HEK293 (cell line): Measurements from ENCODE around the gene PCMT1.

Experiments
- IKZF3 ChIP-seq: fragments of 450-650 bp; IDR thresholded peaks from 2 replicates; pipeline ENCODE4 v1.5.0; 2018; ENCODE audit warnings: missing biosample characterization, mild to moderate bottlenecking, missing genetic modification characterization, moderate library complexity
- MZF1 ChIP-seq: fragments of 450-650 bp; formaldehyde crosslinking; IDR thresholded peaks from 2 replicates; pipeline ENCODE4 v1.5.1; 2017; ENCODE audit warnings: missing biosample characterization, missing genetic modification characterization, borderline replicate concordance
- SALL2 ChIP-seq: fragments of 450-650 bp; formaldehyde crosslinking; IDR thresholded peaks from 2 replicates; pipeline ENCODE4 v1.5.0; 2017; ENCODE audit warnings: missing biosample characterization, mild to moderate bottlenecking, missing genetic modification characterization, borderline replicate concordance
- SP7 ChIP-seq: fragments of 450-650 bp; formaldehyde crosslinking; IDR thresholded peaks from 2 replicates; pipeline ENCODE4 v1.5.1; 2016; ENCODE audit warnings: missing biosample characterization, missing genetic modification characterization
- WT1 ChIP-seq: fragments of 450-650 bp; formaldehyde crosslinking; IDR thresholded peaks from 2 replicates; pipeline ENCODE4 v1.5.1; 2016; ENCODE audit warnings: missing biosample characterization, missing genetic modification characterization
- YY2 ChIP-seq: fragments of 450-650 bp; formaldehyde crosslinking; IDR thresholded peaks from 2 replicates; pipeline ENCODE4 v1.5.1; 2016; ENCODE audit warnings: missing biosample characterization, missing genetic modification characterization
- ZBTB17 ChIP-seq: fragments of 450-650 bp; formaldehyde crosslinking; IDR thresholded peaks from 2 replicates; pipeline ENCODE4 v1.5.1; 2016; ENCODE audit warnings: missing biosample characterization, missing genetic modification characterization
- ZEB2 ChIP-seq: fragments of 450-650 bp; formaldehyde crosslinking; IDR thresholded peaks from 2 replicates; pipeline ENCODE4 v1.5.1; 2016; ENCODE audit warnings: missing biosample characterization, missing genetic modification characterization
- ZNF138 ChIP-seq: fragments of 450-650 bp; formaldehyde crosslinking; IDR thresholded peaks from 2 replicates; pipeline ENCODE4 v1.5.1; 2016; ENCODE audit warnings: missing biosample characterization, missing genetic modification characterization, borderline replicate concordance
- ZNF146 ChIP-seq: fragments of 450-650 bp; formaldehyde crosslinking; IDR thresholded peaks from 2 replicates; pipeline ENCODE4 v1.5.1; 2016; ENCODE audit warnings: missing biosample characterization, missing genetic modification characterization
- ZNF155 ChIP-seq: fragments of 450-650 bp; formaldehyde crosslinking; IDR thresholded peaks from 2 replicates; pipeline ENCODE4 v1.5.1; 2016; ENCODE audit warnings: missing biosample characterization, missing genetic modification characterization
- ZNF184 ChIP-seq: fragments of 450-650 bp; IDR thresholded peaks from 2 replicates; pipeline ENCODE4 v1.5.1; 2018; ENCODE audit warnings: missing biosample characterization, mild to moderate bottlenecking, missing genetic modification characterization
- ZNF2 ChIP-seq: fragments of 450-650 bp; formaldehyde crosslinking; IDR thresholded peaks from 2 replicates; pipeline ENCODE4 v1.5.1; 2016; ENCODE audit warnings: missing biosample characterization, missing genetic modification characterization
- ZNF223 ChIP-seq: fragments of 450-650 bp; formaldehyde crosslinking; IDR thresholded peaks from 2 replicates; pipeline ENCODE4 v1.5.1; 2016; ENCODE audit warnings: missing biosample characterization, missing genetic modification characterization
- ZNF324 ChIP-seq: fragments of 450-650 bp; formaldehyde crosslinking; IDR thresholded peaks from 2 replicates; pipeline ENCODE4 v1.5.1; 2016; ENCODE audit warnings: missing biosample characterization, missing genetic modification characterization
- ZNF341 ChIP-seq: fragments of 450-650 bp; formaldehyde crosslinking; IDR thresholded peaks from 2 replicates; pipeline ENCODE4; 2016; ENCODE audit warnings: low read depth, missing biosample characterization, missing genetic modification characterization
- ZNF416 ChIP-seq: fragments of 450-650 bp; formaldehyde crosslinking; IDR thresholded peaks from 2 replicates; pipeline ENCODE4 v1.5.1; 2016; ENCODE audit warnings: missing biosample characterization, missing genetic modification characterization
- ZNF433 ChIP-seq: fragments of 450-650 bp; formaldehyde crosslinking; IDR thresholded peaks from 2 replicates; pipeline ENCODE4 v1.5.1; 2016; ENCODE audit warnings: missing biosample characterization, missing genetic modification characterization, low read depth
- ZNF544 ChIP-seq: fragments of 450-650 bp; formaldehyde crosslinking; IDR thresholded peaks from 2 replicates; pipeline ENCODE4 v1.5.0; 2017; ENCODE audit warnings: missing biosample characterization, missing genetic modification characterization
- ZNF548 ChIP-seq: fragments of 450-650 bp; formaldehyde crosslinking; IDR thresholded peaks from 2 replicates; pipeline ENCODE4 v1.5.1; 2016; ENCODE audit warnings: missing biosample characterization, missing genetic modification characterization
- ZNF610 ChIP-seq: fragments of 450-650 bp; formaldehyde crosslinking; IDR thresholded peaks from 2 replicates; pipeline ENCODE4 v1.5.1; 2016; ENCODE audit warnings: missing biosample characterization, missing genetic modification characterization, borderline replicate concordance
- ZNF624 ChIP-seq: fragments of 450-650 bp; formaldehyde crosslinking; IDR thresholded peaks from 2 replicates; pipeline ENCODE4 v1.5.1; 2017; ENCODE audit warnings: missing biosample characterization, missing genetic modification characterization
- ZNF660 ChIP-seq: fragments of 450-650 bp; IDR thresholded peaks from 2 replicates; pipeline ENCODE4 v1.5.1; 2018; ENCODE audit warnings: missing biosample characterization, mild to moderate bottlenecking, missing genetic modification characterization
- TF ChIP-seq, protein P1 (sequence below): fragments of 450-650 bp; formaldehyde crosslinking; IDR thresholded peaks from 2 replicates; pipeline ENCODE4 v1.5.1; 2016; ENCODE audit warnings: missing biosample characterization, missing genetic modification characterization, low read depth
- TF ChIP-seq, protein P2 (sequence below): fragments of 450-650 bp; formaldehyde crosslinking; IDR thresholded peaks from 2 replicates; pipeline ENCODE4 v1.5.1; 2017; ENCODE audit warnings: missing biosample characterization, missing genetic modification characterization
- TF ChIP-seq, protein P3 (sequence below): fragments of 450-650 bp; formaldehyde crosslinking; IDR thresholded peaks from 2 replicates; pipeline ENCODE4 v1.5.1; 2017; ENCODE audit warnings: missing biosample characterization, missing genetic modification characterization
- TF ChIP-seq, protein P4 (sequence below): fragments of 450-650 bp; formaldehyde crosslinking; optimal IDR thresholded peaks from 2 replicates; pipeline ENCODE3; 2016; ENCODE audit warnings: missing biosample characterization, mild to moderate bottlenecking, missing genetic modification characterization
- TF ChIP-seq, protein P5 (sequence below): fragments of 450-650 bp; formaldehyde crosslinking; IDR thresholded peaks from 2 replicates; pipeline ENCODE4 v1.5.1; 2017; ENCODE audit warnings: missing biosample characterization, missing genetic modification characterization
- TF ChIP-seq, protein P6 (sequence below): fragments of 450-650 bp; formaldehyde crosslinking; IDR thresholded peaks from 2 replicates; pipeline ENCODE4 v1.5.1; 2016; ENCODE audit warnings: missing biosample characterization, missing genetic modification characterization, low read depth

PCMT1 gene

DNA sequence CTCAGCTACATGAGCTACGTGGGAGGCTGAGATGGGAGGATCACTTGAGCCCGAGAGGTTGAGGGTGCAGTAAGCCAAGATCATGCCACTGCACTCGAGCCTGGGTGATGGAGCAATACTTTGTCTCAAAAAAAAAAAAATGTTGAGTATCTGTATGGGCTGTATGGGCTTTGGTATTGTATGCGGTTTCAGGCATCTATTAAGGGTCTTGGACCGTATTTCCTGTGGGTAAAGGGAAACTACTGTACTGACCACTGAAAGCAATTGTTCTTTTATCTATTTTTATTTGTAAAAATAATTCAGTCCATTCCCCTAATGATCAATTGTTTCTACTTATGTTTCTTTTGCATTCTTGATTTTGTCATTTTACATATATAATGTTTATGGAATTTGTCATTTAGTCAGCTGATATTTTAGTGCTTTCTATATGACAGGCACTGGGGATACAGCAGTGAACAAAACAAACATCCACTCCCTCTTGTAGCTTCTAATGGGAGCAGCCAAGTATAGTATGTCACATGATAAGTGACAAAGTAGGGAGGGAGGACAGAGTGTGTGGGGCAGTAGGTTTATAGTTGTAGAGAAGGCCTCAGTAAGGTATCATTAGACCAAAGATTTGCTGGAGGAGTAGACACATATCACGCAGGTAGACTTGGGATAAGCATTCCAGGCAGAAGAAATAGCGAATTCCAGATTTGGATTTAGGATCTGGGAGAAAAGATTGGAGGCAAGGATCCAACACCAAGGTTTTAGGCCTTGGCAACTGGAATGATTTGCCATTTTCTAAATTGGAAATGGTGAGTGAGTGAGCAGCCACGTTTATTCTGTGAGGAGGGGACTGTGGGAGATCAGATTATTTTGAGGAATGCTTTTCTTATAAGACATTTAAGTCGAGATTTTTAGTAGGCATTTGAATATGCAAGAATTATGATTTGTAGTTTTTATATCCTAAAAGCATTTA, 6.0 kb downstream of the PCMT1 start (continued):
- TF ChIP-seq, protein P1, sequence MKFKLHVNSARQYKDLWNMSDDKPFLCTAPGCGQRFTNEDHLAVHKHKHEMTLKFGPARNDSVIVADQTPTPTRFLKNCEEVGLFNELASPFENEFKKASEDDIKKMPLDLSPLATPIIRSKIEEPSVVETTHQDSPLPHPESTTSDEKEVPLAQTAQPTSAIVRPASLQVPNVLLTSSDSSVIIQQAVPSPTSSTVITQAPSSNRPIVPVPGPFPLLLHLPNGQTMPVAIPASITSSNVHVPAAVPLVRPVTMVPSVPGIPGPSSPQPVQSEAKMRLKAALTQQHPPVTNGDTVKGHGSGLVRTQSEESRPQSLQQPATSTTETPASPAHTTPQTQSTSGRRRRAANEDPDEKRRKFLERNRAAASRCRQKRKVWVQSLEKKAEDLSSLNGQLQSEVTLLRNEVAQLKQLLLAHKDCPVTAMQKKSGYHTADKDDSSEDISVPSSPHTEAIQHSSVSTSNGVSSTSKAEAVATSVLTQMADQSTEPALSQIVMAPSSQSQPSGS (tag by site-specific recombination): no peak
- TF ChIP-seq ZNF544 (tag by site-specific recombination): no peak
- TF ChIP-seq ZNF155: no peak
- TF ChIP-seq ZNF433 (tag by site-specific recombination): no peak
- peak; percentile 68 for TF ChIP-seq ZNF341 (tag by site-specific recombination)
- TF ChIP-seq, protein P2, sequence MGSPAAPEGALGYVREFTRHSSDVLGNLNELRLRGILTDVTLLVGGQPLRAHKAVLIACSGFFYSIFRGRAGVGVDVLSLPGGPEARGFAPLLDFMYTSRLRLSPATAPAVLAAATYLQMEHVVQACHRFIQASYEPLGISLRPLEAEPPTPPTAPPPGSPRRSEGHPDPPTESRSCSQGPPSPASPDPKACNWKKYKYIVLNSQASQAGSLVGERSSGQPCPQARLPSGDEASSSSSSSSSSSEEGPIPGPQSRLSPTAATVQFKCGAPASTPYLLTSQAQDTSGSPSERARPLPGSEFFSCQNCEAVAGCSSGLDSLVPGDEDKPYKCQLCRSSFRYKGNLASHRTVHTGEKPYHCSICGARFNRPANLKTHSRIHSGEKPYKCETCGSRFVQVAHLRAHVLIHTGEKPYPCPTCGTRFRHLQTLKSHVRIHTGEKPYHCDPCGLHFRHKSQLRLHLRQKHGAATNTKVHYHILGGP (tag by site-specific recombination): no peak
- TF ChIP-seq WT1: peak; percentile 93
- TF ChIP-seq ZBTB17 (tag by site-specific recombination): peak; percentile 43; the same call in 1 of the 2 replicates
- TF ChIP-seq YY2: no peak
- TF ChIP-seq ZNF184: no peak
- no peak for TF ChIP-seq ZNF223 (tag by site-specific recombination)
- TF ChIP-seq ZEB2 (tag by site-specific recombination): no peak
- TF ChIP-seq ZNF624: no peak
- TF ChIP-seq ZNF660 (tag by site-specific recombination): no peak
- no peak for TF ChIP-seq SALL2 (tag by site-specific recombination)
- TF ChIP-seq, protein P3, sequence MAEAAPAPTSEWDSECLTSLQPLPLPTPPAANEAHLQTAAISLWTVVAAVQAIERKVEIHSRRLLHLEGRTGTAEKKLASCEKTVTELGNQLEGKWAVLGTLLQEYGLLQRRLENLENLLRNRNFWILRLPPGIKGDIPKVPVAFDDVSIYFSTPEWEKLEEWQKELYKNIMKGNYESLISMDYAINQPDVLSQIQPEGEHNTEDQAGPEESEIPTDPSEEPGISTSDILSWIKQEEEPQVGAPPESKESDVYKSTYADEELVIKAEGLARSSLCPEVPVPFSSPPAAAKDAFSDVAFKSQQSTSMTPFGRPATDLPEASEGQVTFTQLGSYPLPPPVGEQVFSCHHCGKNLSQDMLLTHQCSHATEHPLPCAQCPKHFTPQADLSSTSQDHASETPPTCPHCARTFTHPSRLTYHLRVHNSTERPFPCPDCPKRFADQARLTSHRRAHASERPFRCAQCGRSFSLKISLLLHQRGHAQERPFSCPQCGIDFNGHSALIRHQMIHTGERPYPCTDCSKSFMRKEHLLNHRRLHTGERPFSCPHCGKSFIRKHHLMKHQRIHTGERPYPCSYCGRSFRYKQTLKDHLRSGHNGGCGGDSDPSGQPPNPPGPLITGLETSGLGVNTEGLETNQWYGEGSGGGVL (tag by site-specific recombination): no peak
- TF ChIP-seq, protein P4, sequence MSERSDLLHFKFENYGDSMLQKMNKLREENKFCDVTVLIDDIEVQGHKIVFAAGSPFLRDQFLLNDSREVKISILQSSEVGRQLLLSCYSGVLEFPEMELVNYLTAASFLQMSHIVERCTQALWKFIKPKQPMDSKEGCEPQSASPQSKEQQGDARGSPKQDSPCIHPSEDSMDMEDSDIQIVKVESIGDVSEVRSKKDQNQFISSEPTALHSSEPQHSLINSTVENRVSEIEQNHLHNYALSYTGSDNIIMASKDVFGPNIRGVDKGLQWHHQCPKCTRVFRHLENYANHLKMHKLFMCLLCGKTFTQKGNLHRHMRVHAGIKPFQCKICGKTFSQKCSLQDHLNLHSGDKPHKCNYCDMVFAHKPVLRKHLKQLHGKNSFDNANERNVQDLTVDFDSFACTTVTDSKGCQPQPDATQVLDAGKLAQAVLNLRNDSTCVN (tag by site-specific recombination): no peak
- no peak for TF ChIP-seq SP7
- TF ChIP-seq ZNF548 (tag by site-specific recombination): peak; percentile 80
- no peak for TF ChIP-seq ZNF610
- TF ChIP-seq ZNF138 (tag by site-specific recombination): no peak
- TF ChIP-seq, protein P5, sequence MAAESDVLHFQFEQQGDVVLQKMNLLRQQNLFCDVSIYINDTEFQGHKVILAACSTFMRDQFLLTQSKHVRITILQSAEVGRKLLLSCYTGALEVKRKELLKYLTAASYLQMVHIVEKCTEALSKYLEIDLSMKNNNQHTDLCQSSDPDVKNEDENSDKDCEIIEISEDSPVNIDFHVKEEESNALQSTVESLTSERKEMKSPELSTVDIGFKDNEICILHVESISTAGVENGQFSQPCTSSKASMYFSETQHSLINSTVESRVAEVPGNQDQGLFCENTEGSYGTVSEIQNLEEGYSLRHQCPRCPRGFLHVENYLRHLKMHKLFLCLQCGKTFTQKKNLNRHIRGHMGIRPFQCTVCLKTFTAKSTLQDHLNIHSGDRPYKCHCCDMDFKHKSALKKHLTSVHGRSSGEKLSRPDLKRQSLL: peak; percentile 45; the same call in 1 of the 2 replicates
- peak; percentile 63; the same call in 1 of the 2 replicates for TF ChIP-seq MZF1
- TF ChIP-seq IKZF3 (tag by site-specific recombination): 0 out of 2 replicates have a peak, but pooled peaks have one; percentile 32
- TF ChIP-seq, protein P6, sequence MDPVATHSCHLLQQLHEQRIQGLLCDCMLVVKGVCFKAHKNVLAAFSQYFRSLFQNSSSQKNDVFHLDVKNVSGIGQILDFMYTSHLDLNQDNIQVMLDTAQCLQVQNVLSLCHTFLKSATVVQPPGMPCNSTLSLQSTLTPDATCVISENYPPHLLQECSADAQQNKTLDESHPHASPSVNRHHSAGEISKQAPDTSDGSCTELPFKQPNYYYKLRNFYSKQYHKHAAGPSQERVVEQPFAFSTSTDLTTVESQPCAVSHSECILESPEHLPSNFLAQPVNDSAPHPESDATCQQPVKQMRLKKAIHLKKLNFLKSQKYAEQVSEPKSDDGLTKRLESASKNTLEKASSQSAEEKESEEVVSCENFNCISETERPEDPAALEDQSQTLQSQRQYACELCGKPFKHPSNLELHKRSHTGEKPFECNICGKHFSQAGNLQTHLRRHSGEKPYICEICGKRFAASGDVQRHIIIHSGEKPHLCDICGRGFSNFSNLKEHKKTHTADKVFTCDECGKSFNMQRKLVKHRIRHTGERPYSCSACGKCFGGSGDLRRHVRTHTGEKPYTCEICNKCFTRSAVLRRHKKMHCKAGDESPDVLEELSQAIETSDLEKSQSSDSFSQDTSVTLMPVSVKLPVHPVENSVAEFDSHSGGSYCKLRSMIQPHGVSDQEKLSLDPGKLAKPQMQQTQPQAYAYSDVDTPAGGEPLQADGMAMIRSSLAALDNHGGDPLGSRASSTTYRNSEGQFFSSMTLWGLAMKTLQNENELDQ (tag by site-specific recombination): no peak
- no peak for TF ChIP-seq ZNF146 (tag by site-specific recombination)
- no peak for TF ChIP-seq ZNF2 (tag by site-specific recombination)
- no peak for TF ChIP-seq ZNF324 (tag by site-specific recombination)
- no peak for TF ChIP-seq ZNF416 (tag by site-specific recombination)
